GM23338 (cell line): ENCODE results near the gene KLRB1. TPM values are rescaled to one million over a fixed set of nuclear protein-coding genes. Genes with fewer than 3 reads are reported as not detected.

Experiments used
- ATAC-seq: fragments of 200-7000 bp; cut with Tn5 transposase; 3 replicates; pipeline ENCODE4 v1.9.1; 2020
- DNase-seq: peaks from one replicate; pipeline ENCODE4 v3.0.0-alpha.2; 2015; ENCODE audit warnings: low spot score
- H2AFZ ChIP-seq: fragments of 200-600 bp; sonication (generic); 2 replicates; pipeline ENCODE4 v1.8.0; 2016; ENCODE audit warnings: antibody characterized with exemption, mild to moderate bottlenecking, moderate library complexity
- H3F3A ChIP-seq: fragments of 200-600 bp; sonication (generic); replicated peaks from 2 replicates; pipeline ENCODE4 v1.8.0; 2017; ENCODE audit warnings: antibody characterized with exemption, mixed run types, low read depth
- H3K27ac ChIP-seq: fragments of 200-600 bp; sonication (generic); 2 replicates; pipeline ENCODE4 v1.6.1; 2016; ENCODE audit warnings: low read depth
- H3K27me3 ChIP-seq: fragments of 200-600 bp; sonication (generic); 2 replicates; pipeline ENCODE4 v1.8.0; 2016; ENCODE audit warnings: mild to moderate bottlenecking, mixed run types, moderate library complexity; ENCODE audit not compliant: insufficient read depth
- H3K36me3 ChIP-seq: fragments of 200-600 bp; sonication (generic); 2 replicates; pipeline ENCODE4 v1.8.0; 2016; ENCODE audit warnings: mild to moderate bottlenecking; ENCODE audit not compliant: insufficient read depth
- H3K4me1 ChIP-seq: fragments of 200-600 bp; sonication (generic); 2 replicates; pipeline ENCODE4 v1.8.0; 2016; ENCODE audit warnings: mild to moderate bottlenecking, moderate library complexity; ENCODE audit not compliant: insufficient read depth
- H3K4me2 ChIP-seq: fragments of 200-600 bp; sonication (generic); 2 replicates; pipeline ENCODE4 v1.7.1; 2017; ENCODE audit warnings: mixed run types
- H3K4me3 ChIP-seq: fragments of 200-600 bp; sonication (generic); 2 replicates; pipeline ENCODE4 v1.6.1; 2016; ENCODE audit warnings: mixed run types
- H3K79me2 ChIP-seq: fragments of 200-600 bp; sonication (generic); replicated peaks from 2 replicates; pipeline ENCODE4 v1.8.0; 2017; ENCODE audit warnings: mild to moderate bottlenecking; ENCODE audit not compliant: insufficient read depth
- H3K9me2 ChIP-seq: fragments of 200-600 bp; sonication (generic); 2 replicates; pipeline ENCODE4 v1.8.0; 2017; ENCODE audit not compliant: insufficient read depth
- H4K20me1 ChIP-seq: fragments of 200-600 bp; sonication (generic); replicated peaks from 2 replicates; pipeline ENCODE4 v1.8.0; 2017; ENCODE audit warnings: mild to moderate bottlenecking; ENCODE audit not compliant: insufficient read depth
- H3K27ac Mint-ChIP-seq: 2 replicates; pipeline ENCODE4 v1.8.0; 2020; ENCODE audit warnings: inconsistent platforms, mild to moderate bottlenecking, moderate library complexity, mixed read lengths
- H3K27me3 Mint-ChIP-seq: 3 replicates; pipeline ENCODE4 v1.8.0; 2022; ENCODE audit warnings: low read depth, mild to moderate bottlenecking, moderate library complexity, mixed read lengths, inconsistent platforms; ENCODE audit not compliant: insufficient read depth, poor library complexity
- H3K36me3 Mint-ChIP-seq: 3 replicates; pipeline ENCODE4 v1.8.0; 2021; ENCODE audit warnings: low read depth, mild to moderate bottlenecking, inconsistent platforms, moderate library complexity, mixed read lengths
- H3K4me1 Mint-ChIP-seq: 3 replicates; pipeline ENCODE4 v1.8.0; 2020; ENCODE audit warnings: mild to moderate bottlenecking, inconsistent platforms, mixed read lengths
- H3K4me3 Mint-ChIP-seq: 3 replicates; pipeline ENCODE4 v1.8.0; 2021; ENCODE audit warnings: moderate library complexity, mild to moderate bottlenecking, inconsistent platforms, mixed read lengths
- H3K9me3 Mint-ChIP-seq: 3 replicates; pipeline ENCODE4 v1.8.0; 2020; ENCODE audit warnings: moderate library complexity, mild to moderate bottlenecking, inconsistent platforms, mixed read lengths
- CREB1 ChIP-seq: fragments of 250-450 bp; sonication (Bioruptor Pico); IDR thresholded peaks from 2 replicates; pipeline ENCODE4 v1.5.0; 2020; ENCODE audit warnings: low read depth, mild to moderate bottlenecking, moderate library complexity
- CTCF ChIP-seq, 2 experiments: fragments of 200-600 bp in 1 of 2; sonication (generic) in 1 of 2; conservative IDR thresholded peaks; 2 replicates each; pipeline versions ENCODE4 v1.5.1 to v1.6.1; 2016 to 2017; ENCODE audit warnings: antibody characterized with exemption in 2 of 2, low read depth in 2 of 2, mild to moderate bottlenecking in 2 of 2, moderate library complexity in 1 of 2
- ETS1 ChIP-seq: IDR thresholded peaks from 2 replicates; pipeline ENCODE4 v1.6.1; 2016; ENCODE audit warnings: antibody characterized with exemption
- EZH2 ChIP-seq: fragments of 200-600 bp; sonication (generic); IDR thresholded peaks from one replicate; pipeline ENCODE4 v1.8.0; 2017; ENCODE audit warnings: antibody characterized with exemption, mild to moderate bottlenecking, low read depth; ENCODE audit not compliant: unreplicated experiment
- EZH2phosphoT487 ChIP-seq: fragments of 200-600 bp; sonication (generic); IDR thresholded peaks from one replicate; pipeline ENCODE4 v1.8.1; 2018; ENCODE audit warnings: antibody characterized with exemption; ENCODE audit not compliant: unreplicated experiment
- JUNB ChIP-seq: IDR thresholded peaks from one replicate; pipeline ENCODE4 v1.6.1; 2016; ENCODE audit warnings: antibody characterized with exemption; ENCODE audit not compliant: unreplicated experiment
- NANOG ChIP-seq: IDR thresholded peaks from 2 replicates; pipeline ENCODE4 v1.6.1; 2016; ENCODE audit warnings: antibody characterized with exemption, borderline replicate concordance
- POLR2AphosphoS5 ChIP-seq: IDR thresholded peaks from 2 replicates; pipeline ENCODE4 v1.6.1; 2016; ENCODE audit warnings: antibody characterized with exemption, low read depth
- REST ChIP-seq: IDR thresholded peaks from one replicate; pipeline ENCODE4 v1.6.1; 2018; ENCODE audit warnings: antibody characterized with exemption; ENCODE audit not compliant: unreplicated experiment
- STAT1 ChIP-seq: IDR thresholded peaks from one replicate; pipeline ENCODE4 v1.6.1; 2016; ENCODE audit warnings: antibody characterized with exemption; ENCODE audit not compliant: unreplicated experiment
- ZNF114 ChIP-seq: fragments of 250-450 bp; sonication (Bioruptor Pico); IDR thresholded peaks from 2 replicates; pipeline ENCODE4 v1.5.0; 2020; ENCODE audit warnings: mild to moderate bottlenecking, moderate library complexity
- ZNF331 ChIP-seq: fragments of 250-450 bp; sonication (Bioruptor Pico); IDR thresholded peaks from 2 replicates; pipeline ENCODE4 v1.5.0; 2020; ENCODE audit warnings: low read depth, mild to moderate bottlenecking, moderate library complexity
- polyA plus RNA-seq: library from polyadenylated mRNA; unstranded; fragments of >200 nt; fragmentation: Nextera tagmentation; extraction: Ambion mirVana; gene quantifications from 2 replicates; pipeline ENCODE4 v1.2.1, GENCODE V29; 2016
- total RNA-seq: library from RNA; depleted of rRNA; stranded (reverse); fragments of >200 nt; shearing (Covaris generic); gene quantifications from 2 replicates; pipeline ENCODE4 v1.2.3, GENCODE V29; 2014
- TF ChIP-seq, protein P1 (sequence below): fragments of 250-450 bp; sonication (Bioruptor Pico); IDR thresholded peaks from 2 replicates; pipeline ENCODE4 v1.5.0; 2020; ENCODE audit warnings: mild to moderate bottlenecking, moderate library complexity

The KLRB1 gene
- total and polyA plus RNA-seq, 2 experiments from 2014 or later, result 0.18 TPM; not detected in 1

GRCh38 chr12:9650151-9650576, 42.4 kb upstream of the KLRB1 start:
- peaks cover 42% of the 10 kb centered on the region for H3K4me1 ChIP-seq
- H3K4me2 ChIP-seq, result peak overlapping the region; percentile 88
- peaks cover 32% of the 10 kb centered on the region for H3K79me2 ChIP-seq
- H3K27ac ChIP-seq, result peak overlapping the region; percentile 75; the same call in 1 of the 2 replicates
- DNase-seq (no peak), ATAC-seq (no peak)
- no peaks in the 10 kb centered on the region; the same call in 1 of the 2 replicates for H3F3A ChIP-seq
- peaks cover 2% of the 10 kb centered on the region; the same call in 2 of the 3 replicates for H3K9me3 Mint-ChIP-seq
- peak overlapping the region; percentile 32; the same call in 2 of the 3 replicates for H3K4me3 Mint-ChIP-seq
- peaks cover 13% of the 10 kb centered on the region for H3K36me3 Mint-ChIP-seq
- H3K27me3 ChIP-seq, result no peaks in the 10 kb centered on the region
- TF ChIP-seq REST (no peak), ZNF114 (CRISPR knock-in tag) (no peak), CTCF (conservative IDR thresholded peaks at IDR 0.05; ENCODE audit: low read depth in 2 of 2) (no peak), JUNB (no peak), POLR2AphosphoS5 (no peak), CREB1 (CRISPR knock-in tag) (no peak), EZH2phosphoT487 (no peak), ETS1 (no peak), EZH2 (no peak), NANOG (no peak), ZNF331 (no peak), STAT1 (no peak)
- TF ChIP-seq, protein P1, sequence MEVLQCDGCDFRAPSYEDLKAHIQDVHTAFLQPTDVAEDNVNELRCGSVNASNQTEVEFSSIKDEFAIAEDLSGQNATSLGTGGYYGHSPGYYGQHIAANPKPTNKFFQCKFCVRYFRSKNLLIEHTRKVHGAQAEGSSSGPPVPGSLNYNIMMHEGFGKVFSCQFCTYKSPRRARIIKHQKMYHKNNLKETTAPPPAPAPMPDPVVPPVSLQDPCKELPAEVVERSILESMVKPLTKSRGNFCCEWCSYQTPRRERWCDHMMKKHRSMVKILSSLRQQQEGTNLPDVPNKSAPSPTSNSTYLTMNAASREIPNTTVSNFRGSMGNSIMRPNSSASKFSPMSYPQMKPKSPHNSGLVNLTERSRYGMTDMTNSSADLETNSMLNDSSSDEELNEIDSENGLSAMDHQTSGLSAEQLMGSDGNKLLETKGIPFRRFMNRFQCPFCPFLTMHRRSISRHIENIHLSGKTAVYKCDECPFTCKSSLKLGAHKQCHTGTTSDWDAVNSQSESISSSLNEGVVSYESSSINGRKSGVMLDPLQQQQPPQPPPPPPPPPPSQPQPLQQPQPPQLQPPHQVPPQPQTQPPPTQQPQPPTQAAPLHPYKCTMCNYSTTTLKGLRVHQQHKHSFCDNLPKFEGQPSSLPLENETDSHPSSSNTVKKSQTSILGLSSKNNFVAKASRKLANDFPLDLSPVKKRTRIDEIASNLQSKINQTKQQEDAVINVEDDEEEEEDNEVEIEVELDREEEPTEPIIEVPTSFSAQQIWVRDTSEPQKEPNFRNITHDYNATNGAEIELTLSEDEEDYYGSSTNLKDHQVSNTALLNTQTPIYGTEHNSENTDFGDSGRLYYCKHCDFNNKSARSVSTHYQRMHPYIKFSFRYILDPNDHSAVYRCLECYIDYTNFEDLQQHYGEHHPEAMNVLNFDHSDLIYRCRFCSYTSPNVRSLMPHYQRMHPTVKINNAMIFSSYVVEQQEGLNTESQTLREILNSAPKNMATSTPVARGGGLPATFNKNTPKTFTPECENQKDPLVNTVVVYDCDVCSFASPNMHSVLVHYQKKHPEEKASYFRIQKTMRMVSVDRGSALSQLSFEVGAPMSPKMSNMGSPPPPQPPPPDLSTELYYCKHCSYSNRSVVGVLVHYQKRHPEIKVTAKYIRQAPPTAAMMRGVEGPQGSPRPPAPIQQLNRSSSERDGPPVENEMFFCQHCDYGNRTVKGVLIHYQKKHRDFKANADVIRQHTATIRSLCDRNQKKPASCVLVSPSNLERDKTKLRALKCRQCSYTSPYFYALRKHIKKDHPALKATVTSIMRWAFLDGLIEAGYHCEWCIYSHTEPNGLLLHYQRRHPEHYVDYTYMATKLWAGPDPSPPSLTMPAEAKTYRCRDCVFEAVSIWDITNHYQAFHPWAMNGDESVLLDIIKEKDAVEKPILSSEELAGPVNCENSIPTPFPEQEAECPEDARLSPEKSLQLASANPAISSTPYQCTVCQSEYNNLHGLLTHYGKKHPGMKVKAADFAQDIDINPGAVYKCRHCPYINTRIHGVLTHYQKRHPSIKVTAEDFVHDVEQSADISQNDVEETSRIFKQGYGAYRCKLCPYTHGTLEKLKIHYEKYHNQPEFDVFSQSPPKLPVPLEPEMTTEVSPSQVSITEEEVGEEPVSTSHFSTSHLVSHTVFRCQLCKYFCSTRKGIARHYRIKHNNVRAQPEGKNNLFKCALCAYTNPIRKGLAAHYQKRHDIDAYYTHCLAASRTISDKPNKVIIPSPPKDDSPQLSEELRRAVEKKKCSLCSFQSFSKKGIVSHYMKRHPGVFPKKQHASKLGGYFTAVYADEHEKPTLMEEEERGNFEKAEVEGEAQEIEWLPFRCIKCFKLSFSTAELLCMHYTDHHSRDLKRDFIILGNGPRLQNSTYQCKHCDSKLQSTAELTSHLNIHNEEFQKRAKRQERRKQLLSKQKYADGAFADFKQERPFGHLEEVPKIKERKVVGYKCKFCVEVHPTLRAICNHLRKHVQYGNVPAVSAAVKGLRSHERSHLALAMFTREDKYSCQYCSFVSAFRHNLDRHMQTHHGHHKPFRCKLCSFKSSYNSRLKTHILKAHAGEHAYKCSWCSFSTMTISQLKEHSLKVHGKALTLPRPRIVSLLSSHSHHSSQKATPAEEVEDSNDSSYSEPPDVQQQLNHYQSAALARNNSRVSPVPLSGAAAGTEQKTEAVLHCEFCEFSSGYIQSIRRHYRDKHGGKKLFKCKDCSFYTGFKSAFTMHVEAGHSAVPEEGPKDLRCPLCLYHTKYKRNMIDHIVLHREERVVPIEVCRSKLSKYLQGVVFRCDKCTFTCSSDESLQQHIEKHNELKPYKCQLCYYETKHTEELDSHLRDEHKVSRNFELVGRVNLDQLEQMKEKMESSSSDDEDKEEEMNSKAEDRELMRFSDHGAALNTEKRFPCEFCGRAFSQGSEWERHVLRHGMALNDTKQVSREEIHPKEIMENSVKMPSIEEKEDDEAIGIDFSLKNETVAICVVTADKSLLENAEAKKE (CRISPR knock-in tag), result no peak
- H4K20me1 ChIP-seq, result no peaks in the 10 kb centered on the region
- no peaks in the 10 kb centered on the region; the same call in 1 of the 2 replicates for H3K36me3 ChIP-seq
- peak overlapping the region; percentile 81 for H3K4me3 ChIP-seq
- no peak overlapping the region for H3K27ac Mint-ChIP-seq
- peaks cover 8% of the 10 kb centered on the region for H3K27me3 Mint-ChIP-seq
- H3K9me2 ChIP-seq, result no peaks in the 10 kb centered on the region
- H2AFZ ChIP-seq, result no peak overlapping the region
- H3K4me1 Mint-ChIP-seq, result peaks cover 38% of the 10 kb centered on the region
